ENCODE data around the gene DYNLL1. TPM values are rescaled to one million over a fixed set of nuclear protein-coding genes. Genes with fewer than 3 reads are reported as not detected.

The DYNLL1 gene
- total RNA-seq, 1 donor from 2014 or later = 355 TPM

DNA sequence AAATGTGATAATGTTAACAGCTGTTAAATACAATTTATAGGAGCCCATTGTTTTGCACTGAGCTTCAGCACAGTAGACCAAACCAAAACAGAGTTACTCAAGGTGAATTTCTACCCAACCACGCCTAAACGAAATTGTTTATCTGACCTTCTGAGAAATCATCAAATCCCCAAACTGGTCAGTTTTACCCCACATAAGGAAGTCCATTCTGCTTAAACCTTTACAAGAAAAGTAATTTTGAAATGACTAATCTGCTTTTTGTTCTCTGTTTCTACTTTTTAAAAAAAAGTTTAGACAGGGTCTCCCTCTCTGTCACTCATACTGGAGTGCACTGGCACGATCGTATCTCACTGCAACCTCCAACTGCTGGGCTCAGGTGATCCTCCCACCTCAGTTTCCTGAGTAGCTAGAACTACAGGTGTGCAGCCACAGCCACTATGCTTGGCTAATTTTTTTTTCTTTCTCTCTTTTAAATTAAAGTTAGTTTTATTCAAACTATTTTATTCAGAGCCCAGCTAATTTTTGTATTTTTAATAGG, 36.9 kb downstream of the DYNLL1 start:
- Mint-ChIP-seq H3K36me3 (peaks cover 4% of the 10 kb centered on the region), H3K27me3 (ENCODE audit: insufficient read depth, low read depth) (peaks cover 6% of the 10 kb centered on the region), H3K4me1 (peaks cover 37% of the 10 kb centered on the region), H3K27ac (no peak overlapping the region), H3K9me3 (no peaks in the 10 kb centered on the region), H3K4me3 (no peak overlapping the region)
- no peak for DNase-seq (ENCODE audit: low spot score)
- Histone ChIP-seq H3K9ac (no peak overlapping the region), H4K20me1 (ENCODE audit: low read depth) (peaks cover 31% of the 10 kb centered on the region), H3K4me3 (no peak overlapping the region), H2AFZ (replicated peaks) (no peak overlapping the region), H3K36me3 (no peaks in the 10 kb centered on the region), H3K4me1 (peaks cover 28% of the 10 kb centered on the region), H3F3A (ENCODE audit: low read depth) (peaks cover 15% of the 10 kb centered on the region), H3K27me3 (no peaks in the 10 kb centered on the region), H3K4me2 (no peak overlapping the region), H3K27ac (no peak overlapping the region), H3K9me3 (ENCODE audit: low read depth) (no peaks in the 10 kb centered on the region), H3K79me2 (ENCODE audit: low read depth) (peaks cover 45% of the 10 kb centered on the region)
- TF ChIP-seq EZH2 (IDR thresholded peaks at IDR 0.05) (no peak), EZH2phosphoT487 (IDR thresholded peaks at IDR 0.05) (no peak)
- TF ChIP-seq, protein P1, sequence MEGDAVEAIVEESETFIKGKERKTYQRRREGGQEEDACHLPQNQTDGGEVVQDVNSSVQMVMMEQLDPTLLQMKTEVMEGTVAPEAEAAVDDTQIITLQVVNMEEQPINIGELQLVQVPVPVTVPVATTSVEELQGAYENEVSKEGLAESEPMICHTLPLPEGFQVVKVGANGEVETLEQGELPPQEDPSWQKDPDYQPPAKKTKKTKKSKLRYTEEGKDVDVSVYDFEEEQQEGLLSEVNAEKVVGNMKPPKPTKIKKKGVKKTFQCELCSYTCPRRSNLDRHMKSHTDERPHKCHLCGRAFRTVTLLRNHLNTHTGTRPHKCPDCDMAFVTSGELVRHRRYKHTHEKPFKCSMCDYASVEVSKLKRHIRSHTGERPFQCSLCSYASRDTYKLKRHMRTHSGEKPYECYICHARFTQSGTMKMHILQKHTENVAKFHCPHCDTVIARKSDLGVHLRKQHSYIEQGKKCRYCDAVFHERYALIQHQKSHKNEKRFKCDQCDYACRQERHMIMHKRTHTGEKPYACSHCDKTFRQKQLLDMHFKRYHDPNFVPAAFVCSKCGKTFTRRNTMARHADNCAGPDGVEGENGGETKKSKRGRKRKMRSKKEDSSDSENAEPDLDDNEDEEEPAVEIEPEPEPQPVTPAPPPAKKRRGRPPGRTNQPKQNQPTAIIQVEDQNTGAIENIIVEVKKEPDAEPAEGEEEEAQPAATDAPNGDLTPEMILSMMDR (IDR thresholded peaks at IDR 0.05) = no peak

DNA sequence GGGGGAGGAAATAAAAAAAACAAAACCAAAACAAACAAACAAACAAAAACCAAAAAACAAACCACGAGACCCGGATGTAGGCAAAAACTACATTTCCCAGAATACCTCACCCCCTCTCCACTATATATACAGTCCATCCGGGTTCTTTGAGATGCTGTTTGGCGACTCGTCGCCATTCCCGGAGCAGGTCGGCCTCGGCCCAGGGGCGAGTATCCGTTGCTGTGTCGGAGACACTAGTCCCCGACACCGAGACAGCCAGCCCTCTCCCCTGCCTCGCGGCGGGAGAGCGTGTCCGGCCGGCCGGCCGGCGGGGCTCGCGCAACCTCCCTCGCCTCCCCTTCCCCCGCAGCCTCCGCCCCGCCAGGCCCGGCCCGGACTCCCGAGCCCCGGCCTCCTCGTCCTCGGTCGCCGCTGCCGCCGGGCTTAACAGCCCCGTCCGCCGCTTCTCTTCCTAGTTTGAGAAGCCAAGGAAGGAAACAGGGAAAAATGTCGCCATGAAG, 38.3 kb downstream of the DYNLL1 start, which contains the start of gene RNF10:
TSS of gene RNF10 (plus strand) at position 154 of the 500 bp plus-strand sequence. CDS start 456 bp downstream, outside the sequence.
- Histone ChIP-seq H3K27me3 (no peaks in the 10 kb centered on the region), H3F3A (ENCODE audit: low read depth) (peaks cover 13% of the 10 kb centered on the region), H3K9ac (peak within 1 kb of the TSS; percentile 95), H3K4me1 (peaks cover 36% of the 10 kb centered on the region), H3K79me2 (ENCODE audit: low read depth) (peaks cover 51% of the 10 kb centered on the region), H3K27ac (peak within 1 kb of the TSS; percentile 50), H3K4me2 (peak within 1 kb of the TSS; percentile 85), H3K9me3 (ENCODE audit: low read depth) (no peaks in the 10 kb centered on the region), H3K4me3 (peak within 1 kb of the TSS; percentile 99), H3K36me3 (no peaks in the 10 kb centered on the region), H4K20me1 (ENCODE audit: low read depth) (peaks cover 46% of the 10 kb centered on the region), H2AFZ (replicated peaks) (peak within 1 kb of the TSS; percentile 86)
- TF ChIP-seq, protein P1 (IDR thresholded peaks at IDR 0.05) = no peak
- no peak for TF ChIP-seq EZH2 (IDR thresholded peaks at IDR 0.05)
- no peak for TF ChIP-seq EZH2phosphoT487 (IDR thresholded peaks at IDR 0.05)
- Mint-ChIP-seq H3K36me3 (peaks cover 4% of the 10 kb centered on the region), H3K27ac (peak within 1 kb of the TSS; percentile 85), H3K9me3 (no peaks in the 10 kb centered on the region), H3K27me3 (ENCODE audit: insufficient read depth, low read depth) (peaks cover 6% of the 10 kb centered on the region), H3K4me3 (peak within 1 kb of the TSS; percentile 96), H3K4me1 (peaks cover 35% of the 10 kb centered on the region)
- DNase-seq (ENCODE audit: low spot score) = peak; percentile 93

DNA sequence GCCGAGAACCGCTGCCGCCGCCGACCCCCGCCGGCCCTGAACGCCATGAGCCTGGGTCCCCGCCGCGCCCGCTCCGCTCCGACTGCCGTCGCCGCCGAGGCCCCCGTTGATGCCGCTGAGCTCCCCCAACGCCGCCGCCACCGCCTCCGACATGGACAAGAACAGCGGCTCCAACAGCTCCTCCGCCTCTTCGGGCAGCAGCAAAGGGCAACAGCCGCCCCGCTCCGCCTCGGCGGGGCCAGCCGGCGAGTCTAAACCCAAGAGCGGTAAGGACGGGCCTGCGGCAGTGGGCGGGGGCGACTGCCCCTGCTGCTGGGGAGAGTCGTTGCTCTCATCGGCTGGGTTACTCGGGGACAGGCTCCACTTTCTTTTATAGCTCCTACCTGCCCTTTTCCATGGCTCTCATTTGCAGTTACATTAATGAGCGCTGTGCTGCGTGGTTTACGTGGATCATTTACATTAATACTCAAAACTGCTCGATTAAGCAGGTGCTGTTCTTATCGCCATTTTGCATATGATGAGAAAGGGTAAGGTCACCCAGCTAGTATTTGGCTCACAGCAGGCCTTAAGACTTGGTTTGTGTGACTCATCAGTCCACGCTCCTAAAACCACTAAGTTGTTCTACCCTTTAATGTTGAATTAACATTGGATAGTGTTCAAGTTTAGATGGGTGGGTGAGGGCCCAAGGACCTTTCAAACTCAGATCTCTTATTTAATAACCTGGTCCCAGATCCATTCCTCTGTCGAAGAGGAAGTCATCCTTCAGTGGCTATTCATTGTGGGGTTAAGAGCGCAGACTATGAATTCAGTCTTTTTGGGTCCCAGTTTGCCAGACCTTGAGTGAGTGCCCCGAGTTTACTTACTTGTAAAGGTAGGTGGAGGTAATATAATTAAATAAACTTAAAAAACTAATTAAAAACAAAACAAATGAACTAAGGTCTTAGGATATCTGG, 39.1 kb downstream of the DYNLL1 start:
- TF ChIP-seq, protein P1 (IDR thresholded peaks at IDR 0.05) = no peak
- TF ChIP-seq EZH2phosphoT487 (IDR thresholded peaks at IDR 0.05) (no peak), EZH2 (IDR thresholded peaks at IDR 0.05) (no peak)

More for the DNA sequence above, 39.1 kb downstream of the DYNLL1 start:
- Histone ChIP-seq H3K9ac (peak overlapping the region; percentile 95), H3K27ac (peak overlapping the region; percentile 50), H3K9me3 (ENCODE audit: low read depth) (no peaks in the 10 kb centered on the region), H3K4me2 (peak overlapping the region; percentile 85), H3K4me3 (peak overlapping the region; percentile 99), H3K79me2 (ENCODE audit: low read depth) (peaks cover 59% of the 10 kb centered on the region), H3K4me1 (peaks cover 28% of the 10 kb centered on the region), H3K36me3 (no peaks in the 10 kb centered on the region), H3K27me3 (no peaks in the 10 kb centered on the region), H3F3A (ENCODE audit: low read depth) (peaks cover 6% of the 10 kb centered on the region), H2AFZ (replicated peaks) (peak overlapping the region; percentile 86), H4K20me1 (ENCODE audit: low read depth) (peaks cover 53% of the 10 kb centered on the region)
- H3K4me3 Mint-ChIP-seq = peak overlapping the region; percentile 96
- H3K27ac Mint-ChIP-seq = peak overlapping the region; percentile 74
- H3K4me1 Mint-ChIP-seq = peaks cover 27% of the 10 kb centered on the region
- H3K36me3 Mint-ChIP-seq = peaks cover 7% of the 10 kb centered on the region
- peak; percentile 78 for DNase-seq (ENCODE audit: low spot score)
- no peaks in the 10 kb centered on the region for H3K9me3 Mint-ChIP-seq
- H3K27me3 Mint-ChIP-seq (ENCODE audit: insufficient read depth, low read depth) = peaks cover 6% of the 10 kb centered on the region

All from neural progenitor cell (in vitro differentiated cells).